ENCODE results near the gene ARF5.
A peak's percentile ranks its signal among the peaks of the same experiment; 100 is the strongest.

ARF5 gene

GRCh38 chr7:127589896-127590295 lies 1.7 kb downstream of the ARF5 start:
- no peak for DNase-seq

- DNase-seq, result no peak
These were observed 3.0 kb downstream of the ARF5 start for GRCh38 chr7:127591189-127591588.

- no peak for DNase-seq
These were observed 3.4 kb downstream of the ARF5 start for GRCh38 chr7:127591591-127591990.

- DNase-seq, result no peak
These were observed 4.3 kb downstream of the ARF5 start for GRCh38 chr7:127592550-127592949.

- no peak for DNase-seq
These were observed 6.3 kb downstream of the ARF5 start for GRCh38 chr7:127594490-127594889.

GRCh38 chr7:127595737-127596136 lies 7.5 kb downstream of the ARF5 start:
- DNase-seq, result no peak

- no peak for DNase-seq
These were observed 10.1 kb downstream of the ARF5 start for GRCh38 chr7:127598318-127598717.

GRCh38 chr7:127600885-127601284 lies 12.7 kb downstream of the ARF5 start:
- no peak for DNase-seq

GRCh38 chr7:127608446-127608845 lies 20.2 kb downstream of the ARF5 start:
- no peak for DNase-seq

GRCh38 chr7:127609297-127609696 lies 21.1 kb downstream of the ARF5 start:
- no peak for DNase-seq

- DNase-seq, result no peak
These were observed 24.1 kb downstream of the ARF5 start for GRCh38 chr7:127612263-127612662.

- no peak for DNase-seq
These were observed 28.5 kb downstream of the ARF5 start for GRCh38 chr7:127616724-127617123.

GRCh38 chr7:127618042-127618441 lies 29.8 kb downstream of the ARF5 start, which contains the start of gene PAX4:
Gene PAX4, minus strand, starts transcription at chr7:127618142. Its CDS starts 2,214 bp downstream, at chr7:127615928.
- no peak for DNase-seq

GRCh38 chr7:127618775-127619174 lies 30.6 kb downstream of the ARF5 start:
- no peak for DNase-seq

GRCh38 chr7:127619681-127620405 lies 31.6 kb downstream of the ARF5 start:
- DNase-seq, result no peak

GRCh38 chr7:127620406-127621233 lies 32.4 kb downstream of the ARF5 start:
- DNase-seq, result no peak

GRCh38 chr7:127625331-127625730 lies 37.1 kb downstream of the ARF5 start:
- DNase-seq, result no peak

GRCh38 chr7:127628445-127628844 lies 40.2 kb downstream of the ARF5 start:
- no peak for DNase-seq

GRCh38 chr7:127629268-127629854 lies 41.1 kb downstream of the ARF5 start:
- peak; percentile 16 for DNase-seq

GRCh38 chr7:127632276-127632910 lies 44.2 kb downstream of the ARF5 start:
- no peak for DNase-seq

GRCh38 chr7:127635659-127636285 lies 47.6 kb downstream of the ARF5 start:
- no peak for DNase-seq

GRCh38 chr7:127638197-127638596 lies 50.0 kb downstream of the ARF5 start:
- no peak for DNase-seq
